Transverse colon (tissue), 4 donors: ENCODE data around the gene CDKL4. TPM values are rescaled to one million over a fixed set of nuclear protein-coding genes. Genes with fewer than 3 reads are reported as not detected.
"Not testable (repeated sequence)": the region's sequence is repeated elsewhere in the genome, so short reads cannot be mapped to it uniquely, and the experiment has no call there.

Source experiments
- DNase-seq: peaks from one replicate; pipeline ENCODE4 v3.0.0-alpha.2; 2019
- H3K27ac ChIP-seq, 4 donors: fragments of 200-600 bp; sonication (generic); 2 replicates each; pipeline ENCODE4 v1.5.1; 2016 to 2018; ENCODE audit warnings: inconsistent platforms in 4 of 4
- H3K27me3 ChIP-seq: fragments of 200-600 bp; sonication (generic); 2 replicates; pipeline ENCODE4 v1.5.1; 2017; ENCODE audit warnings: inconsistent platforms
- H3K36me3 ChIP-seq, 4 donors: fragments of 200-600 bp; sonication (generic); 2 replicates each; pipeline ENCODE4 v1.5.1; 2017 to 2019; ENCODE audit warnings: inconsistent platforms in 4 of 4
- H3K4me1 ChIP-seq, 4 donors: fragments of 200-600 bp; sonication (generic); 2 replicates each; pipeline ENCODE4 v1.5.1; 2017 to 2020; ENCODE audit warnings: inconsistent platforms in 4 of 4
- H3K4me3 ChIP-seq, 4 donors: fragments of 200-600 bp; sonication (generic); 1 replicate in 1 of 4; 2 replicates in 3 of 4; pipeline versions ENCODE4 v1.5.1 to v1.6.1; 2017 to 2019; ENCODE audit warnings: inconsistent platforms in 4 of 4
- H3K9me3 ChIP-seq, 2 donors: fragments of 200-600 bp; sonication (generic); 2 replicates each; pipeline ENCODE4 v1.5.1; 2017 to 2019; ENCODE audit warnings: inconsistent platforms in 2 of 2
- EP300 ChIP-seq: sonication (generic); formaldehyde crosslinking; IDR thresholded peaks from one replicate; pipeline ENCODE4 v1.6.1; 2017; ENCODE audit warnings: antibody characterized with exemption, low read depth
- POLR2A ChIP-seq: fragments of 450-650 bp; IDR thresholded peaks from one replicate; pipeline ENCODE4 v1.6.1; 2016; ENCODE audit warnings: antibody characterized with exemption, mild to moderate bottlenecking, moderate library complexity
- POLR2AphosphoS5 ChIP-seq, 3 donors: sonication (generic); formaldehyde crosslinking; IDR thresholded peaks; one replicate each; pipeline ENCODE4 v1.6.1; 2016; ENCODE audit warnings: antibody characterized with exemption in 3 of 3
- WGBS, 2 donors: methylation state at CpG; one replicate each; pipeline ENCODE4 v1.1.5; 2018; ENCODE audit warnings: low coverage in 1 of 2; 5-methylcytosine and 5-hydroxymethylcytosine counted together
- in situ Hi-C, 4 donors: fragments of 200-750 bp; cut with MboI; loops; one replicate each; pipeline versions ENCODE4 v1.15.0 to v1.15.1; 2017; ENCODE audit warnings: low sequenced_read_pairs in 3 of 4, low pct_ligation_motif_present in 1 of 4, low pct_unique_long_range_greater_than_20kb in 1 of 4
- intact Hi-C: fragments of 100-400 bp; cut with DNase I; formaldehyde crosslinking; loops from one replicate; pipeline ENCODE4 v1.15.1; 2023; ENCODE audit warnings: low total_unique reads
- total RNA-seq, 4 donors: library from RNA; depleted of rRNA; stranded (reverse); fragments of >200 nt; gene quantifications; one replicate each; pipeline ENCODE4 v1.1.0, GENCODE V29; 2016
- TF ChIP-seq, protein P1 (sequence below), 5 experiments: fragments of 200-600 bp in 3 of 5; fragments of 450-650 bp in 2 of 5; sonication (generic) in 3 of 5; IDR thresholded peaks; 1 replicate in 2 of 5; 2 replicates in 3 of 5; pipeline ENCODE4 v1.5.1; 2016 to 2017; ENCODE audit warnings: antibody characterized with exemption in 5 of 5, inconsistent platforms in 3 of 5, mild to moderate bottlenecking in 2 of 5, moderate library complexity in 1 of 5

The CDKL4 gene
- total RNA-seq, 4 donors from 2014 or later: 0.79 to 1.5 TPM; not detected in 2

DNA sequence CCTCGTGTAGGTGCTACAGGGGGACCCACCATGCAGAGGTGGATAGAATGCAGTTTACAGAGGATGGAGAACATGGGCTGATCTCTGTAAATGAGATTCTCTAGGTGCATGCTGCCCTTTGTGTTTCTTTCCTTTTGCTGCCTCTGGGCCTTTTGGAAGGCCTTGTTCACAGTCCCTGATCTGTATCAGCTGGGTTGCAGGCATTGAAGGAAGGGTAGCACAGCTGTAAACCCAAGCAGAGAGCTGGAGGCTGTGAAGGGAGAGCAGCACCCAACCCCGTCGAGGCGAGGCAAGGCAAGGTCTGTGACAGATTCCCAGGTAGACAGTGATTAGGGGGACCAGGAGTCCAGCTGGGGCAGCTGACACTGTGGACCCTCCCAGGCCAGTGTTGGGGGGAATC lies 66.8 kb downstream of the CDKL4 start:
- H3K4me1 ChIP-seq: peaks cover 0 to 4% (median 0%) of the 10 kb centered on the region in 4 donors
- intact Hi-C loops: no loop called here

DNA sequence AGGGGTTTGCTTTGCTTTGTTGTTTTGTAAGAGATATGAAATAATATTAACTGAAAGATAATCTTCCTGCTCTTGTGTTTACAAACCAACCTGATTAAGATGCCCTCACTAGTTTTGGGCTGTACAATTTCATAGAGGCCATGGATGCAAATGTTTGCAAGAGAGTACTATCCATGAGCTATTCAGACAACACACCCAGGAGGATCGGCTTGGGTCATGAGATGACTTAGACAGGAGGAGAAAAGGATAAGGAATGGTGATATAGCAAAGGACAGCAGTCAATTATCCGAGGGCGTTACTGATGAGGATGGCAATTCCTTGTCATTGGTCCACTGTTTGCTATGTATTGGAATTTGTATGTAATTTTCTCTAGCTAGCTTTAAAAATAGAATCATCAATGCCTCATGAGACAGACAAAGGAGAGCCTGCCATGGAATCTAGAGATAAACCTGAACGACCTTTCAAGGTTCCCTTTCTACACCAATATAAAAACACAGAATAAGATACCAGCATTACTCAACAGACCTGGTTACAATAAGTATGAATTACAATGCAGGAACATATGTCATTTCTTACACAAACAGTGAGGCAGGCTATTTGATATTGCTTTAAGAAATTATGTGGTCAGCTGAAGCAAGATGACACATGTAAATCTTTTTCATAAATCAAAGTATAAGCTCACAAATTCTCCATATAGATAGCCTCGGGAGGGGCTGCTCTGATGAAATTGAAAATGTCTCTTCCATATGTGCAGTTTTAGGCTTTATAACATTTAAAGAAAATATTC lies 68.6 kb downstream of the CDKL4 start:
- in situ Hi-C loops: no loop called here
- no peaks in the 10 kb centered on the region for H3K9me3 ChIP-seq
- no peaks in the 10 kb centered on the region for H3K4me1 ChIP-seq
- intact Hi-C loops: no loop called here
- no peak for DNase-seq
- 83 to 88% methylated on average over 3 to 5 of the region's 5 CpGs for WGBS, 2 donors
- no peak overlapping the region for H3K27ac ChIP-seq
- H3K27me3 ChIP-seq: no peaks in the 10 kb centered on the region
- H3K4me3 ChIP-seq: no peak overlapping the region
- TF ChIP-seq, protein P1, sequence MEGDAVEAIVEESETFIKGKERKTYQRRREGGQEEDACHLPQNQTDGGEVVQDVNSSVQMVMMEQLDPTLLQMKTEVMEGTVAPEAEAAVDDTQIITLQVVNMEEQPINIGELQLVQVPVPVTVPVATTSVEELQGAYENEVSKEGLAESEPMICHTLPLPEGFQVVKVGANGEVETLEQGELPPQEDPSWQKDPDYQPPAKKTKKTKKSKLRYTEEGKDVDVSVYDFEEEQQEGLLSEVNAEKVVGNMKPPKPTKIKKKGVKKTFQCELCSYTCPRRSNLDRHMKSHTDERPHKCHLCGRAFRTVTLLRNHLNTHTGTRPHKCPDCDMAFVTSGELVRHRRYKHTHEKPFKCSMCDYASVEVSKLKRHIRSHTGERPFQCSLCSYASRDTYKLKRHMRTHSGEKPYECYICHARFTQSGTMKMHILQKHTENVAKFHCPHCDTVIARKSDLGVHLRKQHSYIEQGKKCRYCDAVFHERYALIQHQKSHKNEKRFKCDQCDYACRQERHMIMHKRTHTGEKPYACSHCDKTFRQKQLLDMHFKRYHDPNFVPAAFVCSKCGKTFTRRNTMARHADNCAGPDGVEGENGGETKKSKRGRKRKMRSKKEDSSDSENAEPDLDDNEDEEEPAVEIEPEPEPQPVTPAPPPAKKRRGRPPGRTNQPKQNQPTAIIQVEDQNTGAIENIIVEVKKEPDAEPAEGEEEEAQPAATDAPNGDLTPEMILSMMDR (IDR thresholded peaks at IDR 0.05): no peak
- TF ChIP-seq POLR2AphosphoS5 (IDR thresholded peaks at IDR 0.05) (no peak), EP300 (no peak), POLR2A (no peak)
- no peaks in the 10 kb centered on the region for H3K36me3 ChIP-seq

More for the DNA sequence above, 66.8 kb downstream of the CDKL4 start:
- no peak overlapping the region for H3K27ac ChIP-seq
- in situ Hi-C loops: no loop called here
- 70% methylated on average over 4 of the region's 4 CpGs; no CpG with 5 or more reads in 1 of the 2 donors for WGBS, 2 donors
- TF ChIP-seq POLR2A (no peak), EP300 (no peak)
- no peaks in the 10 kb centered on the region for H3K36me3 ChIP-seq
- H3K4me3 ChIP-seq: no peak overlapping the region
- no peaks in the 10 kb centered on the region for H3K27me3 ChIP-seq
- no peak for DNase-seq
- no peaks in the 10 kb centered on the region for H3K9me3 ChIP-seq

DNA sequence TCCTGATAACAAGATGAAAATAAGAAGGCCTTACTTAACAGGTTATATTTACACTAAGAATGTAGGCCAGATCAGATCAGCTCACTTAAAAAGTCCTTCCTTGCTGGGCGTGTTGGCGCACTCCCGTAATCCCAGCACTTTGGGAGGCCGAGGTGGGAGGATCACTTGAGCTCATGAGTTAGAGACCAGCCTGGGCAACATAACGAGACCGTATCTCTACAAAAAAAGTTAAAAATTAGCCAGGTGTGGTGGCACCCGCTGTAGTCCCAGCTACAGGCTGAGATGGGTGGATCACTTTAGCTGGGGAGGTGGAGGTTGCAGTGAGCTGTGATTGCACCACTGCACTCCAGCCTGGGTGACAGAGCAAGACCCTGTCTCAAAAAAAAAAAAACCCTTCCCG lies 69.7 kb downstream of the CDKL4 start:
- Histone ChIP-seq H3K4me3 (no peak overlapping the region), H3K36me3 (no peaks in the 10 kb centered on the region), H3K9me3 (no peaks in the 10 kb centered on the region), H3K27ac (no peak overlapping the region), H3K4me1 (no peaks in the 10 kb centered on the region), H3K27me3 (no peaks in the 10 kb centered on the region)
- intact Hi-C loops (no loop called here), in situ Hi-C loops (no loop called here)
- 90 to 93% methylated on average over 8 of the region's 8 CpGs for whole genome bisulfite sequencing, 2 donors
- no peak for DNase-seq
- TF ChIP-seq POLR2A: no peak
- TF ChIP-seq, protein P1 (IDR thresholded peaks at IDR 0.05): no peak
- no peak for TF ChIP-seq EP300
- TF ChIP-seq POLR2AphosphoS5 (IDR thresholded peaks at IDR 0.05): no peak

DNA sequence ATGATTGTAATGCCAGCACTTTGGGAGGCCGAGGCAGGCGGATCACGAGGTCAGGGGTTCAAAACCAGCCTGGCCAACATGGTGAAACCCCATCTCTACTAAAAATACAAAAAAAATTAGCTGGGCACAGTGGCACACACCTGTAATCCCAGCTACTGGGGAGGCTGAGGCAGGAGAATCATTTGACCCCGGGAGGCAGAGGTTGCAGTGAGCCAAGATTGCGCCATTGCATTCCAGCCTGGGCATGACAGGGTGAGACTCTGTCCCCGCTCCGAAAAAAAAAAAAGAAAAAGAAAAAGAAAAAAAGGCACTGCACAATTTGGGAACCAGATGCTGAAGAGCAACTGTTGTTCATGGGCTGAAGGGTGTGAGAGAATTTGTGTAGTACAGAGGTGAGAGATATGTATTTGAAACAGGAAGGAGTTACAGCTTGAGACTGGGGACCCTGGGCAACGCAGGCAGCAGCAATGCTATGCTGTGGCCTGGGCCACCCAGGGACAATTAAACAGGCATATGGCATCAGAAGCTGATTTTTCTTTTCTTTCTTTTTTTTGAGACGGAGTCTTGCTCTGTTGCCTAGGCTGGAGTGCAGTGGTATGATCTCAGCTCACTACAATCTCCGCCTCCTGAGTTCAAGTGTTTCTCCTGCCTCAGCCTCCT lies 71.6 kb downstream of the CDKL4 start:
- 94 to 100% methylated on average over 5 to 10 of the region's 10 CpGs for WGBS, 2 donors
- H3K9me3 ChIP-seq, H3K4me3 ChIP-seq, H3K36me3 ChIP-seq, DNase-seq, intact Hi-C loops, H3K27me3 ChIP-seq, H3K4me1 ChIP-seq, H3K27ac ChIP-seq, in situ Hi-C loops: not testable (repeated sequence)

DNA sequence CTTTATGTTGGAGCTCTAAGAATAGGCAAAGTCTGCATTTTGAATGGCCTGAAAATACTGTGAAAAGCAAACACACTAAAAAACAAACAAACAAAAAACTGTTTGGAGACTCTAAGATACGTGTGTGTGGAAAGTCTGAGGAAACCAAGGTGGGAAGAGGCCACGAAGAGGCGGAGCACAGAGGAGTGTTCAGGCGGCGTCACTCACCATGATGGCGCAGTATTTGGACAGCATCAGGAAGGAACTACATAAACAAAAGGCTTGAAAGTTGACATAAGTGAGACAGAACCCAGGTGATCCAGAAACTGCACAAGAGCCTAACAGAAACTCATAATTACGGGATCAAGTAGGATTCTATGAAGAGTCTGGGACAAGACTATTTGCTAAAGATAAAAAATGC lies 72.1 kb downstream of the CDKL4 start:
- no peak for DNase-seq
- TF ChIP-seq POLR2AphosphoS5 (IDR thresholded peaks at IDR 0.05) (no peak), POLR2A (no peak), EP300 (no peak)
- TF ChIP-seq, protein P1 (IDR thresholded peaks at IDR 0.05): no peak
- intact Hi-C loops (no loop called here), in situ Hi-C loops (no loop called here)
- WGBS, 2 donors: 80 to 87% methylated on average over 5 to 7 of the region's 7 CpGs
- Histone ChIP-seq H3K4me1 (no peaks in the 10 kb centered on the region), H3K9me3 (no peaks in the 10 kb centered on the region), H3K27me3 (no peaks in the 10 kb centered on the region), H3K27ac (no peak overlapping the region), H3K36me3 (no peaks in the 10 kb centered on the region), H3K4me3 (no peak overlapping the region)
